ENCODE measurements around the gene FSTL4. TPM values are rescaled to one million over a fixed set of nuclear protein-coding genes. Genes with fewer than 3 reads are reported as not detected.

FSTL4 gene
- total and polyA plus RNA-seq, 9 donors, result 0.07 to 0.22 (median 0.15) TPM; not detected in 4

DNA sequence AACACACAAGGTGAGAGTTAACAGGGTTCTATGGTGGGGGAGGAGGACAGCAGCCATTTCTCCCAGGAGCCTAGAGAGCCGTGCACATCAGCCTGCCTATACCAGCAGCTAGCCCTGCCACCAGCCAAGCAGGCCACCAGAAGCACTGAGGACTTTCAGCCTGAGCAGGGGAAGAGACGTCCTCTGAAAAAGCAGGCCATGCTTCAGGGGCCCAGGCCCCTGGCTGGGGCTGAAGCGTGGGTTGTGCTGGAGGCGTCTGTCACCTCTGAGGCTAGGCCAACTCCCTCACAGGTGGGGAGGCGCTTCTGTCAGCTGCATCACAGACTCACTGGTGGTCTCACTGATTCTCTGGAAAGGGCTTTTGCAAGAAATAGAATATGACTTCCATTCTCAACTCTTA is 16.3 kb downstream of the FSTL4 start:
- H3K36me3 ChIP-seq, result no peaks in the 10 kb centered on the region
- no peaks in the 10 kb centered on the region for H3K4me1 ChIP-seq (ENCODE audit: insufficient read depth)
- no peak overlapping the region for H3K4me3 ChIP-seq
- intact Hi-C loops (cut with DNase I), result no loop called here
- no peak overlapping the region for H3K27ac ChIP-seq
- H3K27me3 ChIP-seq, result no peaks in the 10 kb centered on the region
- no peaks in the 10 kb centered on the region for H3K9me3 ChIP-seq
- no peak for TF ChIP-seq EP300 (IDR thresholded peaks at IDR 0.05)
- TF ChIP-seq, protein P1, sequence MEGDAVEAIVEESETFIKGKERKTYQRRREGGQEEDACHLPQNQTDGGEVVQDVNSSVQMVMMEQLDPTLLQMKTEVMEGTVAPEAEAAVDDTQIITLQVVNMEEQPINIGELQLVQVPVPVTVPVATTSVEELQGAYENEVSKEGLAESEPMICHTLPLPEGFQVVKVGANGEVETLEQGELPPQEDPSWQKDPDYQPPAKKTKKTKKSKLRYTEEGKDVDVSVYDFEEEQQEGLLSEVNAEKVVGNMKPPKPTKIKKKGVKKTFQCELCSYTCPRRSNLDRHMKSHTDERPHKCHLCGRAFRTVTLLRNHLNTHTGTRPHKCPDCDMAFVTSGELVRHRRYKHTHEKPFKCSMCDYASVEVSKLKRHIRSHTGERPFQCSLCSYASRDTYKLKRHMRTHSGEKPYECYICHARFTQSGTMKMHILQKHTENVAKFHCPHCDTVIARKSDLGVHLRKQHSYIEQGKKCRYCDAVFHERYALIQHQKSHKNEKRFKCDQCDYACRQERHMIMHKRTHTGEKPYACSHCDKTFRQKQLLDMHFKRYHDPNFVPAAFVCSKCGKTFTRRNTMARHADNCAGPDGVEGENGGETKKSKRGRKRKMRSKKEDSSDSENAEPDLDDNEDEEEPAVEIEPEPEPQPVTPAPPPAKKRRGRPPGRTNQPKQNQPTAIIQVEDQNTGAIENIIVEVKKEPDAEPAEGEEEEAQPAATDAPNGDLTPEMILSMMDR (IDR thresholded peaks at IDR 0.05), result no peak
- TF ChIP-seq POLR2A (IDR thresholded peaks at IDR 0.05), result no peak
- WGBS, 3 donors, result 43 to 49% (median 43%) methylated on average over 5 of the region's 5 CpGs
- no peak for DNase-seq

DNA sequence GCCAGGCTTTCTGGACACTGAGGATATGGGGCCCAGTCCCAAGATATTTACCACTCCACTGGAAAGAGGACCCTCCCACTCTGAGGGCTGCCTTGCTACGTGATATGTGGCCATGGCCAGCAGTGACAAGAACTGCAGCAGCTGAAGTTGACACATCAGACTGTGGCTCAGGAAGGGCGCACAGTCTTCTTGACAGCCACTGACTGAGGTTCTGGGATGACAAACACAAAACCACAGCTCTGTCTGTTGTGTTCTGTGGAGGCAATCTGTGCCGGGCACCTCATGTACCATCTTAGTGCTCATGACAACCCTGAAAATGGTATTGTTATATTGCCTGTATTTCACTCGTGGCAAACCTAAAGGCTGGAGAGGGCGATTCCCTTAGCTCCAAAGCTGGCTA is 16.9 kb downstream of the FSTL4 start:
- no peak overlapping the region for H3K27ac ChIP-seq
- WGBS, 3 donors, result 68 to 75% (median 74%) methylated on average over 5 of the region's 5 CpGs
- intact Hi-C loops (cut with DNase I), result no loop called here
- H3K9me3 ChIP-seq, result peaks cover 0 to 2% of the 10 kb centered on the region in 2 donors
- no peaks in the 10 kb centered on the region for H3K36me3 ChIP-seq
- TF ChIP-seq EP300 (IDR thresholded peaks at IDR 0.05) (no peak), POLR2A (IDR thresholded peaks at IDR 0.05) (no peak)
- TF ChIP-seq, protein P1 (IDR thresholded peaks at IDR 0.05), result no peak
- H3K4me3 ChIP-seq, result no peak overlapping the region
- no peaks in the 10 kb centered on the region for H3K4me1 ChIP-seq (ENCODE audit: insufficient read depth)
- no peaks in the 10 kb centered on the region for H3K27me3 ChIP-seq
- DNase-seq, result no peak

DNA sequence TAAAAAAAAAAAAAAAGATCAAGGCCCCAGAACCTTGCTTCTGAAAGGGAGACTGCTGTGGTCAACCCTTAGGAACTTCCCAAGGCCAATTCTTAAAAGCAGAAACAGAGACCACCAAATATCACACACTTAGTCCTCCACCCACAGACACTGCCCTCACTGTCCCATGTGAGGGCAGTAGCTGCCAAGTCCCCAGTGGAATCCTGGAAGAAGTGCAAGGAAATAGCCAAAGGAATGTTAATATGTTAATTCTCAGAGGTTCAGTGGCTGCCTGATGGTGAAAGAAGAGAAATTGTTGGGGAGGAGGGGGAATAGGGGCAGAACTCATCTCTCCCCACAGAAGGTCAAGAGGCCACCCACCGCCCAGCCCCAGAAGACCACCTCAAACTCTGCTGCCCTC is 23.1 kb downstream of the FSTL4 start:
- Histone ChIP-seq H3K27ac (no peak overlapping the region), H3K9me3 (peaks cover 0 to 4% of the 10 kb centered on the region in 2 donors), H3K4me1 (ENCODE audit: insufficient read depth) (no peaks in the 10 kb centered on the region), H3K36me3 (no peaks in the 10 kb centered on the region), H3K27me3 (no peaks in the 10 kb centered on the region), H3K4me3 (no peak overlapping the region)
- DNase-seq, result no peak
- WGBS, 3 donors, result 71 to 92% (median 89%) methylated on average over 1 of the region's 1 CpG
- intact Hi-C loops (cut with DNase I), result no loop called here
- TF ChIP-seq, protein P1 (IDR thresholded peaks at IDR 0.05), result no peak
- no peak for TF ChIP-seq POLR2A (IDR thresholded peaks at IDR 0.05)
- TF ChIP-seq EP300 (IDR thresholded peaks at IDR 0.05), result no peak

GRCh38 chr5:133582971-133583370 is 29.4 kb downstream of the FSTL4 start:
- WGBS, 3 donors, result 83 to 92% (median 90%) methylated on average over 7 of the region's 7 CpGs

More at GRCh38 chr5:133582971-133583370, 29.4 kb downstream of the FSTL4 start:
- Histone ChIP-seq H3K27ac (no peak overlapping the region), H3K9me3 (no peaks in the 10 kb centered on the region), H3K27me3 (no peaks in the 10 kb centered on the region), H3K36me3 (no peaks in the 10 kb centered on the region), H3K4me3 (no peak overlapping the region), H3K4me1 (ENCODE audit: insufficient read depth) (no peaks in the 10 kb centered on the region)
- no peak for DNase-seq
- TF ChIP-seq EP300 (IDR thresholded peaks at IDR 0.05) (no peak), POLR2A (IDR thresholded peaks at IDR 0.05) (no peak)
- TF ChIP-seq, protein P1 (IDR thresholded peaks at IDR 0.05), result no peak
- intact Hi-C loops (cut with DNase I), result no loop called here

Data from ovary (tissue), 9 donors.